GM10266 (cell line): ENCODE data around the gene METTL24.
"Not testable (repeated sequence)": the region's sequence is repeated elsewhere in the genome, so short reads cannot be mapped to it uniquely, and the experiment has no call there.

Experiments used
- DNase-seq: peaks from one replicate; pipeline ENCODE4 v3.0.0; 2012; ENCODE audit errors: extremely low spot score
- CTCF ChIP-seq: IDR thresholded peaks from 2 replicates; pipeline ENCODE4 v1.5.1; 2012; ENCODE audit warnings: mild to moderate bottlenecking, low read depth; ENCODE audit not compliant: control insufficient read depth, insufficient read depth; ENCODE audit errors: missing control alignments

Gene METTL24

GRCh38 chr6:110315869-110316398 is 42.2 kb downstream of the METTL24 start:
- TF ChIP-seq CTCF: no peak
- no peak for DNase-seq

GRCh38 chr6:110315207-110315868 is 42.8 kb downstream of the METTL24 start:
- no peak for TF ChIP-seq CTCF
- no peak for DNase-seq

GRCh38 chr6:110310861-110311446 is 47.2 kb downstream of the METTL24 start:
- TF ChIP-seq CTCF: no peak
- no peak for DNase-seq

- DNase-seq: not testable (repeated sequence)
Measured at GRCh38 chr6:110309432-110309831, 48.7 kb downstream of the METTL24 start.

GRCh38 chr6:110307368-110307767 is 50.8 kb downstream of the METTL24 start:
- no peak for TF ChIP-seq CTCF
- no peak for DNase-seq

- DNase-seq: not testable (repeated sequence)
Measured at GRCh38 chr6:110305832-110306231, 52.3 kb downstream of the METTL24 start.

- DNase-seq: not testable (repeated sequence)
Measured at GRCh38 chr6:110303692-110304091, 54.5 kb downstream of the METTL24 start.

GRCh38 chr6:110298916-110299315 is 59.2 kb downstream of the METTL24 start:
- no peak for TF ChIP-seq CTCF
- DNase-seq: no peak

- no peak for TF ChIP-seq CTCF
Measured at GRCh38 chr6:110298411-110298810, 59.7 kb downstream of the METTL24 start.

More at GRCh38 chr6:110298411-110298810, 59.7 kb downstream of the METTL24 start:
- no peak for DNase-seq
